ENCODE results near the gene SLIT3.

- no peak for TF ChIP-seq POLR2A (IDR thresholded peaks at IDR 0.05; ENCODE audit: low read depth)
- no peak for TF ChIP-seq CTCF (IDR thresholded peaks at IDR 0.05)
Observed at GRCh38 chr5:168874713-168875380, 426.1 kb downstream of the SLIT3 start.

All from esophagus muscularis mucosa (tissue), 3 donors.